Activated T-cell treated with anti-CD3 and anti-CD28 coated beads for 1 hour (primary cell): ENCODE data around the gene ADPRHL1.
A peak's percentile ranks its signal among the peaks of the same experiment; 100 is the strongest.

Source experiments
- DNase-seq: peaks from one replicate; pipeline ENCODE4 v3.0.0-alpha.2; 2020; ENCODE audit warnings: low read depth

The ADPRHL1 gene

GRCh38 chr13:113452942-113453901 is at the start of gene ADPRHL1:
Gene ADPRHL1 (minus strand): TSS chr13:113453488. CDS start chr13:113453437, 51 bp downstream.
- DNase-seq = no peak

GRCh38 chr13:113502686-113503085 is 49.4 kb upstream of the ADPRHL1 start:
- DNase-seq = no peak

- DNase-seq = no peak
Observed at GRCh38 chr13:113500530-113501265, 47.4 kb upstream of the ADPRHL1 start.

- no peak for DNase-seq
Observed at GRCh38 chr13:113499936-113500335, 46.6 kb upstream of the ADPRHL1 start.

- no peak for DNase-seq
Observed at GRCh38 chr13:113498905-113499304, 45.6 kb upstream of the ADPRHL1 start.

GRCh38 chr13:113497217-113497616 is 43.9 kb upstream of the ADPRHL1 start:
- no peak for DNase-seq

GRCh38 chr13:113495494-113496210 is 42.4 kb upstream of the ADPRHL1 start:
- DNase-seq = no peak

- no peak for DNase-seq
Observed at GRCh38 chr13:113493315-113493951, 40.1 kb upstream of the ADPRHL1 start.

- DNase-seq = no peak
Observed at GRCh38 chr13:113491982-113492381, 38.7 kb upstream of the ADPRHL1 start.

GRCh38 chr13:113491418-113491883 is 38.2 kb upstream of the ADPRHL1 start:
- DNase-seq = no peak

GRCh38 chr13:113490496-113491417 is 37.5 kb upstream of the ADPRHL1 start, which contains the start of gene DCUN1D2:
Gene DCUN1D2 (minus strand): TSS chr13:113490711. CDS start chr13:113490669, 42 bp downstream.
- DNase-seq = peak; percentile 61

GRCh38 chr13:113489549-113490495 is 36.5 kb upstream of the ADPRHL1 start:
- DNase-seq = peak; percentile 20

- DNase-seq = no peak
Observed at GRCh38 chr13:113489171-113489548, 35.9 kb upstream of the ADPRHL1 start.

GRCh38 chr13:113488283-113488682 is 35.0 kb upstream of the ADPRHL1 start:
- no peak for DNase-seq

- DNase-seq = no peak
Observed at GRCh38 chr13:113486698-113487097, 33.4 kb upstream of the ADPRHL1 start.

GRCh38 chr13:113485545-113485944 is 32.3 kb upstream of the ADPRHL1 start:
- no peak for DNase-seq

- DNase-seq = no peak
Observed at GRCh38 chr13:113483504-113484293, 30.4 kb upstream of the ADPRHL1 start.

- DNase-seq = no peak
Observed at GRCh38 chr13:113483081-113483480, 29.8 kb upstream of the ADPRHL1 start.
